Endothelial cell (in vitro differentiated cells): Measurements from ENCODE around the gene CD63. TPM values are rescaled to one million over a fixed set of nuclear protein-coding genes. Genes with fewer than 3 reads are reported as not detected.

Experiments used
- DNase-seq: peaks from one replicate; pipeline ENCODE4 v3.0.0; 2021; ENCODE audit warnings: low spot score
- H3K27ac Mint-ChIP-seq: one replicate; pipeline ENCODE4 v1.8.0; 2021; ENCODE audit warnings: mixed read lengths, inconsistent platforms; ENCODE audit not compliant: unreplicated experiment
- H3K27me3 Mint-ChIP-seq: one replicate; pipeline ENCODE4 v1.8.0; 2021; ENCODE audit warnings: mild to moderate bottlenecking, moderate library complexity, mixed read lengths, inconsistent platforms; ENCODE audit not compliant: unreplicated experiment
- H3K36me3 Mint-ChIP-seq: one replicate; pipeline ENCODE4 v1.8.0; 2021; ENCODE audit warnings: mild to moderate bottlenecking, low read depth, mixed read lengths, inconsistent platforms; ENCODE audit not compliant: unreplicated experiment
- H3K4me1 Mint-ChIP-seq: one replicate; pipeline ENCODE4 v1.8.0; 2021; ENCODE audit warnings: mild to moderate bottlenecking, mixed read lengths, inconsistent platforms; ENCODE audit not compliant: unreplicated experiment
- H3K4me3 Mint-ChIP-seq: one replicate; pipeline ENCODE4 v1.8.0; 2021; ENCODE audit warnings: mild to moderate bottlenecking, mixed read lengths, inconsistent platforms; ENCODE audit not compliant: unreplicated experiment
- H3K9me3 Mint-ChIP-seq: one replicate; pipeline ENCODE4 v1.8.0; 2021; ENCODE audit warnings: mixed read lengths, inconsistent platforms; ENCODE audit not compliant: unreplicated experiment
- CTCF ChIP-seq: fragments of 200-600 bp; sonication (generic); IDR thresholded peaks from one replicate; pipeline ENCODE4 v1.5.0; 2021; ENCODE audit warnings: antibody characterized with exemption; ENCODE audit not compliant: unreplicated experiment
- total RNA-seq: library from RNA; stranded (reverse); fragmentation: NEBNext Ultra II Directional; extraction: Animal tissue kit (Norgen Biotek cat#: 25700); gene quantifications from one replicate; pipeline ENCODE4 v1.2.1, GENCODE V29; 2021; ENCODE audit not compliant: unreplicated experiment

CD63 gene
- total RNA-seq, 1 donor from 2014 or later = 1,134 TPM

- H3K36me3 Mint-ChIP-seq = no peaks in the 10 kb centered on the region
- peak overlapping the region; percentile 82 for H3K27ac Mint-ChIP-seq
- H3K4me1 Mint-ChIP-seq = peaks cover 38% of the 10 kb centered on the region
- no peak for DNase-seq
- peak overlapping the region; percentile 88 for H3K4me3 Mint-ChIP-seq
- H3K27me3 Mint-ChIP-seq = peaks cover 8% of the 10 kb centered on the region
- no peak for TF ChIP-seq CTCF
- H3K9me3 Mint-ChIP-seq = no peaks in the 10 kb centered on the region
Observed at GRCh38 chr12:55741931-55742680, 13.3 kb upstream of the CD63 start.

- peaks cover 17% of the 10 kb centered on the region for H3K4me1 Mint-ChIP-seq
- DNase-seq = no peak
- H3K4me3 Mint-ChIP-seq = no peak overlapping the region
- H3K27ac Mint-ChIP-seq = peak overlapping the region; percentile 85
- H3K27me3 Mint-ChIP-seq = peaks cover 8% of the 10 kb centered on the region
- H3K36me3 Mint-ChIP-seq = no peaks in the 10 kb centered on the region
- no peaks in the 10 kb centered on the region for H3K9me3 Mint-ChIP-seq
- TF ChIP-seq CTCF = peak; percentile 28
Observed at GRCh38 chr12:55739025-55739378, 10.2 kb upstream of the CD63 start.

GRCh38 chr12:55738123-55739024 lies 9.6 kb upstream of the CD63 start:
- Mint-ChIP-seq H3K27ac (peak overlapping the region; percentile 85), H3K9me3 (no peaks in the 10 kb centered on the region), H3K4me3 (peak overlapping the region; percentile 83), H3K27me3 (peaks cover 8% of the 10 kb centered on the region), H3K36me3 (no peaks in the 10 kb centered on the region), H3K4me1 (peaks cover 17% of the 10 kb centered on the region)
- peak; percentile 90 for TF ChIP-seq CTCF
- DNase-seq = peak; percentile 85

DNA sequence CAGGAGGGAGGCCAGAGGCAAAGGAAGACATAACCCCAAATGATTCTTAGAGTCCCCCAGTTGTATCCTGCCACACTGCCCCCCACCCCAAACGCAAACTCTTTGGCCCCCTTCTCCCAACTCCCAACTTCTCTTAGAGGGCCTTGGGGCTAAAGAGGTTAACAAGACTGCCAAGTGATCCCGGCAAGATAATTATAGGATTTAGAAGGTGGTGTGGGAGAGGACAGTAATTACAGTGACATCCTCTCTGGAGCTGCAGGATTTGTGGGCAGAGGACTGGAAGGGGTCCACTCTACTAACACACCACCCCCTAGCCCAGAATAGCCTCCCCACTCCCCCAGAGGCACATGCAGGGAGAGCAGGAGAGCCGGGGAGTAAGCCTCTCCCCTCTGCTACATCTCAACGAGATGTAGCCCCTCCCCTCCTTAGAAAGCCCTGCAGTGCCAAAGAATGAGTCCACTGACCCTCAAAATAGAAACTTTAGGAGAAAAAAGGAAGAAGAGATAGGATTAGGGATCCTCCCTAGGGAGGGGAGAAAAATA lies 8.8 kb upstream of the CD63 start:
- H3K9me3 Mint-ChIP-seq = no peaks in the 10 kb centered on the region
- no peaks in the 10 kb centered on the region for H3K36me3 Mint-ChIP-seq
- H3K27ac Mint-ChIP-seq = peak overlapping the region; percentile 85
- H3K27me3 Mint-ChIP-seq = peaks cover 7% of the 10 kb centered on the region
- no peak for TF ChIP-seq CTCF
- H3K4me1 Mint-ChIP-seq = peaks cover 15% of the 10 kb centered on the region
- DNase-seq = no peak
- H3K4me3 Mint-ChIP-seq = peak overlapping the region; percentile 69
